PC-3 (cell line): ENCODE results near the gene ZCCHC2.

Source experiments
- CTCF ChIP-seq: fragments of 300-600 bp; sonication (generic); conservative IDR thresholded peaks from 2 replicates; pipeline ENCODE4 v1.5.1; 2017; ENCODE audit warnings: antibody characterized with exemption, low read depth, mild to moderate bottlenecking, low read length
- EZH2 ChIP-seq: fragments of 300-600 bp; sonication (generic); IDR thresholded peaks from one replicate; pipeline ENCODE4 v1.6.1; 2017; ENCODE audit warnings: antibody characterized with exemption, mild to moderate bottlenecking, low read length; ENCODE audit not compliant: unreplicated experiment

GRCh38 chr18:62525608-62526007, 2.8 kb downstream of the ZCCHC2 start:
- TF ChIP-seq CTCF (no peak), EZH2 (no peak)
